ENCODE data around the gene AP1G1. TPM values are rescaled to one million over a fixed set of nuclear protein-coding genes. Genes with fewer than 3 reads are reported as not detected.

The AP1G1 gene
- total RNA-seq = 100 to 1,000 TPM; 113 to 153 (median 137) TPM

DNA sequence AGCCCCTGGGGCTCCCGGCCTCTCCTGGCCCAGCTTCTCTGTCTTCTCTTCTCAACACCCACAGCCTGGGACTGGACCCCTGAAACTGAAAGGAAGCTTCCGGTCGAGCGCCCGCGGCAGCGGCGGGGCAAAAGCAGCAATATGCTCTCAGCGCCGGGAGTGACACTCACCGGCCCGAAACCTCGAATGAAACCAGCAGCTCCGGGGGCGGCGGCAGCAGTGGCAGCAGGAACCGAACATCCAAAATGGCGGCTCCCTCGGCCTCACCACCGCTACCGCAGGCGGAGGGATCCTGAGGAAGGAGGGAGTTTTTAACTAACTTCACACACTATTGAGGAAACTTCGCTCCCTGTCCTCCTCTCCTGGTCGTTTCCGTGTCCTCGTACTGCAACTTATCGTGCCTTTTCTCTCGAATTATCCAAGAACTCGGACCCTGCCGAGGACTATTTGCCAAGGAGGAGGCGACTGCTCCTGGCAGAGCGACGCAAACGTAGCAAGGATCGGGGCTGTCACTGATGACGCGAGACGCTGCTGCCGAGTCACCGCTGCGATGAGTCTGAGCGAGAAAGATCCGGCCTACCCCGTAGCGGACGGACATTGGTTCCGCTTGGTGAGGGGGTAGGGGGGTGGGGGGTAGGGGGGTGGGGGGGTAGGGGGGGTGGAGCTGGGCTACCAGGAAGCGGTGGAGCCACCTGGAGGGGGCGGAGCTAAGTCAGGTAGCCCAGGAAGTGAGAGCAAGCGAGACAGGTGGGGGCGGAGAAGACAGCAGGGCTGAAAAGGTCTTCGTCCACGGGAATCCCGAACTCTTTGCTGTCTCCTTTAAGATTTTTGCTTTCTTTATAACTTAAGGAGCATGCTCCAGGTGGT is at the start of gene AP1G1:
Gene AP1G1 (minus strand): TSS at position 242 of the 867 bp plus-strand sequence. CDS start 19,355 bp downstream, outside the sequence.
- Histone ChIP-seq H3K4me1 (peaks cover 0 to 31% (median 6%) of the 10 kb centered on the region in 4 donors), H3K4me3 (peak within 1 kb of the TSS; percentile 77 to 97 (median 89)), H3K9me3 (no peaks in the 10 kb centered on the region), H3K36me3 (peaks cover 0 to 9% (median 0%) of the 10 kb centered on the region in 3 donors), H3K27ac (peak within 1 kb of the TSS; percentile 95 to 98 (median 98)), H3K27me3 (no peaks in the 10 kb centered on the region)
- peak; percentile 93 to 98 (median 95) for DNase-seq
- TF ChIP-seq CTCF (IDR thresholded peaks at IDR 0.05) (no peak), POLR2A (IDR thresholded peaks at IDR 0.05) (peak; percentile 61 to 81)

- DNase-seq = peak in 1 of 3 donors; percentile 35
- Histone ChIP-seq H3K36me3 (peaks cover 0 to 48% (median 0%) of the 10 kb centered on the region in 3 donors), H3K4me3 (no peak overlapping the region), H3K9me3 (no peaks in the 10 kb centered on the region), H3K4me1 (peaks cover 0 to 2% (median 0%) of the 10 kb centered on the region in 4 donors), H3K27ac (peak overlapping the region in 1 of 4 donors; percentile 15), H3K27me3 (no peaks in the 10 kb centered on the region)
- TF ChIP-seq CTCF (IDR thresholded peaks at IDR 0.05) (no peak), POLR2A (IDR thresholded peaks at IDR 0.05) (no peak)
Measured at GRCh38 chr16:71855937-71856662, 47.5 kb upstream of the AP1G1 start.

DNA sequence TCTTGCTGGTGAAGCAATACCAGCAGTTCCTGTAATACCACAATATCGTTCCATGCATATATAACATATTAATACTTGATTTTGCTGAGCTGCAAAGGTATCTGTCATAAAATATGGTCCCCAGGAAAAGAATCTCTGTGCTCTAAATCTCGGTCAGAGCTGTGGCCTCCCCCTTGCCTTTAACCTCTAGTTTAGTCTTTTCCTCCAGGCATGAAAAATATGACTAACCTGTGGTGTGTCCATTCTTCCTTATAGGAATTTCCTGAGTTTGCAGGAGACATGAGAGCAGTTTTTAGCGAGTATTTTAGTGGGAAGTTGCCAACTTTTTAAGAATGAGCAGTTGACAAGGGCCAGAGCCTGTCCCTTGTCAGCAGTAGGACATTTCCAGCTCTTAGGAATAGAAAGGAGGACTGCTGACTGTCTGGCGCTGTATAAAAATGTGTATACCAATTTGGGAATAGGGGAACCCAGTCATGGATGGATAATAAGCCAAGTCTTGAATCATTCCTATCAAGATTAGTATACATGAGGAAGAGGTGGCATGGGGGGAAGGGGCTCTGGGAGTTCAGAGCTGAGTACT is 45.8 kb upstream of the AP1G1 start:
- H3K4me1 ChIP-seq = peaks cover 0 to 2% (median 0%) of the 10 kb centered on the region in 4 donors
- no peak overlapping the region for H3K4me3 ChIP-seq
- no peaks in the 10 kb centered on the region for H3K27me3 ChIP-seq
- TF ChIP-seq CTCF (IDR thresholded peaks at IDR 0.05) (no peak), POLR2A (IDR thresholded peaks at IDR 0.05) (no peak)
- H3K9me3 ChIP-seq = no peaks in the 10 kb centered on the region
- H3K27ac ChIP-seq = peak overlapping the region in 1 of 4 donors; percentile 62
- H3K36me3 ChIP-seq = peaks cover 0 to 54% (median 0%) of the 10 kb centered on the region in 3 donors
- no peak for DNase-seq

- H3K36me3 ChIP-seq = peaks cover 0 to 57% (median 0%) of the 10 kb centered on the region in 3 donors
- no peak overlapping the region for H3K4me3 ChIP-seq
- peak overlapping the region in 2 of 4 donors; percentile 25 to 62 for H3K27ac ChIP-seq
- TF ChIP-seq POLR2A (IDR thresholded peaks at IDR 0.05) = no peak
- no peak for TF ChIP-seq CTCF (IDR thresholded peaks at IDR 0.05)
- peaks cover 0 to 2% (median 0%) of the 10 kb centered on the region in 4 donors for H3K4me1 ChIP-seq
- H3K9me3 ChIP-seq = no peaks in the 10 kb centered on the region
- H3K27me3 ChIP-seq = no peaks in the 10 kb centered on the region
- DNase-seq = peak in 2 of 3 donors; percentile 67 to 72
Measured at GRCh38 chr16:71853413-71853812, 44.8 kb upstream of the AP1G1 start.

GRCh38 chr16:71852561-71852960 is 43.9 kb upstream of the AP1G1 start:
- DNase-seq = no peak
- Histone ChIP-seq H3K4me1 (peaks cover 0 to 2% (median 1%) of the 10 kb centered on the region in 4 donors), H3K36me3 (peaks cover 0 to 63% (median 0%) of the 10 kb centered on the region in 3 donors)

More at GRCh38 chr16:71852561-71852960, 43.9 kb upstream of the AP1G1 start:
- peak overlapping the region in 1 of 4 donors; percentile 62 for H3K27ac ChIP-seq
- H3K27me3 ChIP-seq = no peaks in the 10 kb centered on the region
- H3K4me3 ChIP-seq = no peak overlapping the region
- TF ChIP-seq CTCF (IDR thresholded peaks at IDR 0.05) = no peak
- no peak for TF ChIP-seq POLR2A (IDR thresholded peaks at IDR 0.05)
- H3K9me3 ChIP-seq = no peaks in the 10 kb centered on the region
